HepG2 (cell line): Measurements from ENCODE around the gene PKP4. TPM values are rescaled to one million over a fixed set of nuclear protein-coding genes. Genes with fewer than 3 reads are reported as not detected.

Experiments
- AGO1 ChIP-seq: fragments of 200-400 bp; formaldehyde crosslinking; IDR thresholded peaks from 2 replicates; pipeline ENCODE4 v1.6.1; 2017; ENCODE audit warnings: mild to moderate bottlenecking, low read depth, low read length, moderate library complexity; ENCODE audit not compliant: poor library complexity, severe bottlenecking
- PAF1 ChIP-seq: IDR thresholded peaks from 2 replicates; pipeline ENCODE4 v1.6.1; 2016; ENCODE audit warnings: missing genetic modification reagents, missing compliant biosample characterization
- PCBP2 ChIP-seq: fragments of 200-400 bp; formaldehyde crosslinking; optimal IDR thresholded peaks from 2 replicates; pipeline ENCODE3; 2018; ENCODE audit warnings: low read length, low read depth; ENCODE audit not compliant: poor library complexity, severe bottlenecking
- ZNF317 ChIP-seq: sonication (generic); formaldehyde crosslinking; IDR thresholded peaks from 2 replicates; pipeline ENCODE4 v1.5.0; 2020; ENCODE audit warnings: mild to moderate bottlenecking, missing genetic modification reagents
- ZNF761 ChIP-seq: sonication (generic); formaldehyde crosslinking; conservative IDR thresholded peaks from 2 replicates; pipeline ENCODE4 v1.4.0; 2020; ENCODE audit warnings: mild to moderate bottlenecking, missing genetic modification reagents
- ZNF850 ChIP-seq: sonication (generic); formaldehyde crosslinking; conservative IDR thresholded peaks from 2 replicates; pipeline ENCODE4 v1.9.0; 2021; ENCODE audit warnings: mild to moderate bottlenecking, missing genetic modification reagents
- polyA plus RNA-seq, 8 experiments: library from polyadenylated mRNA; depleted of rRNA in 3 of 8; stranded (reverse) in 7 of 8; unstranded in 1 of 8; fragments of >200 nt; fragmentation: Illumina TruSeq in 4 of 8; extraction: Trizol in 4 of 8; gene quantifications; 2 replicates each; pipeline versions ENCODE4 v1.2.1 to v1.2.3, GENCODE V29; 2011 to 2016; ENCODE audit warnings: low read depth in 4 of 8, missing spikeins in 1 of 8, mixed read lengths in 1 of 8; ENCODE audit not compliant: insufficient read depth in 1 of 8
- total RNA-seq, 5 experiments: library from RNA; depleted of rRNA; stranded (reverse); fragments of >200 nt; fragmentation: Illumina TruSeq; extraction: Trizol; gene quantifications; 2 replicates each; pipeline ENCODE4 v1.2.3, GENCODE V29; 2016; ENCODE audit warnings: low read depth in 1 of 5
- TF ChIP-seq, protein P1 (sequence below): sonication (generic); formaldehyde crosslinking; IDR thresholded peaks from 2 replicates; pipeline ENCODE4 v1.8.0; 2022; ENCODE audit warnings: mild to moderate bottlenecking, missing genetic modification reagents, moderate library complexity
- TF ChIP-seq, protein P2 (sequence below): sonication (generic); formaldehyde crosslinking; IDR thresholded peaks from 2 replicates; pipeline ENCODE4 v1.4.0; 2020; ENCODE audit warnings: missing genetic modification reagents, mild to moderate bottlenecking, borderline replicate concordance
- TF ChIP-seq, protein P3 (sequence below): sonication (generic); formaldehyde crosslinking; IDR thresholded peaks from 2 replicates; pipeline ENCODE4 v1.5.0; 2020; ENCODE audit warnings: missing genetic modification reagents
- TF ChIP-seq, protein P4 (sequence below), 2 experiments: fragments of 450-650 bp in 1 of 2; sonication (generic) in 1 of 2; formaldehyde crosslinking in 1 of 2; IDR thresholded peaks; 2 replicates each; pipeline versions ENCODE4 v1.6.1 to v1.8.0; 2016 to 2022; ENCODE audit warnings: antibody characterized with exemption in 1 of 2, mild to moderate bottlenecking in 1 of 2, missing genetic modification reagents in 1 of 2
- TF ChIP-seq, protein P5 (sequence below): sonication (generic); formaldehyde crosslinking; IDR thresholded peaks from 2 replicates; pipeline ENCODE4 v1.4.0; 2020; ENCODE audit warnings: missing genetic modification reagents

PKP4 gene
- total and polyA plus RNA-seq, 2 of the 13 experiments (the other 11 are each of a cell fraction or from before 2014, with no cell fraction given): 80.9 to 90.5 TPM

DNA sequence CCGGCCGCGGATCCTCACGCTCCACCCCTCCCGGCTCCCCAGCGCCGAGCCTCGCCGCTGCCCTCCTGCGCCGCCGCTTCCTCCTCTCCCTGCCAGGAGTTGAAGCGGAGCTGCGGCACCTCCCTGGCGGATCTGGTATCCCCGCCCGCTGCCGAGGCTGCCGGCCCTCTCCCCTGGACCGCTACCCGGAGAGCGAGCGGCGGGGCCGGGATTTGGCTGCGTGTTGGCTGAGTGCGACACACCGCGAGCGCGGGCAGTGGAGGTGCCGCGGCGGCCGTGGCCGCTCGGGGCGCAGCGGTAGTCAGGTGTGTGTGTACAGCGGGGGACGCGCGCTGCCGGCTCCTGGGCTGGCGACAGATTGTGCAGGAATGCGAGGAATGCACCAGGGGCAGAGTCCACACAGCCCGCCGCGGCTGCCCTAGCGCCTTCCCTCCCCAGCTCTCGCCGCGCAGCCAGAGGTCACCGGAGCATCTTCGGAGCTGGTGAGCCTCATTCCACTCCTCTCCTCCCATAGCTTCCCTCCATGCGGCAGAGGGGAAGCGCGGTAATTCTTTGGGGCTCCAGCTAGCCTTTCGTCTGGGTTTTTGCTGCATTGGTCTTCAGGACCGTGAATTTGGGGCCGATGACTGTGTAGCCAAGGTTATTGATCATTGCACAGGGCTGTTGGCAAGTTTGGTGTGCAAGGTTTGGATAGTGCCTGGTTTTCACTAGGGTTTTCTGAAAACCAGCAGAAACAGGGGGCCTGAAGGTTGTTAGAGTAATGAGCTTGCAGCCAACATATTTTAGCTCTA, 1.3 kb downstream of the PKP4 start (continued):
- TF ChIP-seq AGO1 (peak; percentile 10), PAF1 (0 out of 2 replicates have a peak, but pooled peaks have one; percentile 65), ZNF317 (peak; percentile 85; the same call in 1 of the 2 replicates), ZNF850 (0 out of 2 replicates have a peak, but pooled peaks have one; percentile 90), ZNF761 (CRISPR knock-in tag) (peak; percentile 93), PCBP2 (no peak)
- TF ChIP-seq, protein P1, sequence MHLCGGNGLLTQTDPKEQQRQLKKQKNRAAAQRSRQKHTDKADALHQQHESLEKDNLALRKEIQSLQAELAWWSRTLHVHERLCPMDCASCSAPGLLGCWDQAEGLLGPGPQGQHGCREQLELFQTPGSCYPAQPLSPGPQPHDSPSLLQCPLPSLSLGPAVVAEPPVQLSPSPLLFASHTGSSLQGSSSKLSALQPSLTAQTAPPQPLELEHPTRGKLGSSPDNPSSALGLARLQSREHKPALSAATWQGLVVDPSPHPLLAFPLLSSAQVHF (CRISPR knock-in tag): peak; percentile 98
- TF ChIP-seq, protein P2, sequence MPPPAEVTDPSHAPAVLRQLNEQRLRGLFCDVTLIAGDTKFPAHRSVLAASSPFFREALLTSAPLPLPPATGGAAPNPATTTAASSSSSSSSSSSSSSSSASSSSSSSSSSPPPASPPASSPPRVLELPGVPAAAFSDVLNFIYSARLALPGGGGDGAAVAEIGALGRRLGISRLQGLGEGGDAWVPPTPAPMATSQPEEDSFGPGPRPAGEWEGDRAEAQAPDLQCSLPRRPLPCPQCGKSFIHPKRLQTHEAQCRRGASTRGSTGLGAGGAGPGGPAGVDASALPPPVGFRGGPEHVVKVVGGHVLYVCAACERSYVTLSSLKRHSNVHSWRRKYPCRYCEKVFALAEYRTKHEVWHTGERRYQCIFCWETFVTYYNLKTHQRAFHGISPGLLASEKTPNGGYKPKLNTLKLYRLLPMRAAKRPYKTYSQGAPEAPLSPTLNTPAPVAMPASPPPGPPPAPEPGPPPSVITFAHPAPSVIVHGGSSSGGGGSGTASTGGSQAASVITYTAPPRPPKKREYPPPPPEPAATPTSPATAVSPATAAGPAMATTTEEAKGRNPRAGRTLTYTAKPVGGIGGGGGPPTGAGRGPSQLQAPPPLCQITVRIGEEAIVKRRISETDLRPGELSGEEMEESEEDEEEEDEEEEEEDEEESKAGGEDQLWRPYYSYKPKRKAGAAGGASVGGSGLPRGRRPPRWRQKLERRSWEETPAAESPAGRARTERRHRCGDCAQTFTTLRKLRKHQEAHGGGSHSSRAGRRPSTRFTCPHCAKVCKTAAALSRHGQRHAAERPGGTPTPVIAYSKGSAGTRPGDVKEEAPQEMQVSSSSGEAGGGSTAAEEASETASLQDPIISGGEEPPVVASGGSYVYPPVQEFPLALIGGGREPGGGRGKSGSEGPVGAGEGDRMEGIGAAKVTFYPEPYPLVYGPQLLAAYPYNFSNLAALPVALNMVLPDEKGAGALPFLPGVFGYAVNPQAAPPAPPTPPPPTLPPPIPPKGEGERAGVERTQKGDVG (CRISPR knock-in tag): peak; percentile 99
- TF ChIP-seq, protein P3, sequence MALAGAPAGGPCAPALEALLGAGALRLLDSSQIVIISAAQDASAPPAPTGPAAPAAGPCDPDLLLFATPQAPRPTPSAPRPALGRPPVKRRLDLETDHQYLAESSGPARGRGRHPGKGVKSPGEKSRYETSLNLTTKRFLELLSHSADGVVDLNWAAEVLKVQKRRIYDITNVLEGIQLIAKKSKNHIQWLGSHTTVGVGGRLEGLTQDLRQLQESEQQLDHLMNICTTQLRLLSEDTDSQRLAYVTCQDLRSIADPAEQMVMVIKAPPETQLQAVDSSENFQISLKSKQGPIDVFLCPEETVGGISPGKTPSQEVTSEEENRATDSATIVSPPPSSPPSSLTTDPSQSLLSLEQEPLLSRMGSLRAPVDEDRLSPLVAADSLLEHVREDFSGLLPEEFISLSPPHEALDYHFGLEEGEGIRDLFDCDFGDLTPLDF (CRISPR knock-in tag): peak; percentile 92
- TF ChIP-seq, protein P4, sequence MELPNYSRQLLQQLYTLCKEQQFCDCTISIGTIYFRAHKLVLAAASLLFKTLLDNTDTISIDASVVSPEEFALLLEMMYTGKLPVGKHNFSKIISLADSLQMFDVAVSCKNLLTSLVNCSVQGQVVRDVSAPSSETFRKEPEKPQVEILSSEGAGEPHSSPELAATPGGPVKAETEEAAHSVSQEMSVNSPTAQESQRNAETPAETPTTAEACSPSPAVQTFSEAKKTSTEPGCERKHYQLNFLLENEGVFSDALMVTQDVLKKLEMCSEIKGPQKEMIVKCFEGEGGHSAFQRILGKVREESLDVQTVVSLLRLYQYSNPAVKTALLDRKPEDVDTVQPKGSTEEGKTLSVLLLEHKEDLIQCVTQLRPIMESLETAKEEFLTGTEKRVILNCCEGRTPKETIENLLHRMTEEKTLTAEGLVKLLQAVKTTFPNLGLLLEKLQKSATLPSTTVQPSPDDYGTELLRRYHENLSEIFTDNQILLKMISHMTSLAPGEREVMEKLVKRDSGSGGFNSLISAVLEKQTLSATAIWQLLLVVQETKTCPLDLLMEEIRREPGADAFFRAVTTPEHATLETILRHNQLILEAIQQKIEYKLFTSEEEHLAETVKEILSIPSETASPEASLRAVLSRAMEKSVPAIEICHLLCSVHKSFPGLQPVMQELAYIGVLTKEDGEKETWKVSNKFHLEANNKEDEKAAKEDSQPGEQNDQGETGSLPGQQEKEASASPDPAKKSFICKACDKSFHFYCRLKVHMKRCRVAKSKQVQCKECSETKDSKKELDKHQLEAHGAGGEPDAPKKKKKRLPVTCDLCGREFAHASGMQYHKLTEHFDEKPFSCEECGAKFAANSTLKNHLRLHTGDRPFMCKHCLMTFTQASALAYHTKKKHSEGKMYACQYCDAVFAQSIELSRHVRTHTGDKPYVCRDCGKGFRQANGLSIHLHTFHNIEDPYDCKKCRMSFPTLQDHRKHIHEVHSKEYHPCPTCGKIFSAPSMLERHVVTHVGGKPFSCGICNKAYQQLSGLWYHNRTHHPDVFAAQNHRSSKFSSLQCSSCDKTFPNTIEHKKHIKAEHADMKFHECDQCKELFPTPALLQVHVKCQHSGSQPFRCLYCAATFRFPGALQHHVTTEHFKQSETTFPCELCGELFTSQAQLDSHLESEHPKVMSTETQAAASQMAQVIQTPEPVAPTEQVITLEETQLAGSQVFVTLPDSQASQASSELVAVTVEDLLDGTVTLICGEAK (IDR thresholded peaks at IDR 0.05): no peak
- TF ChIP-seq, protein P4 (CRISPR knock-in tag; IDR thresholded peaks at IDR 0.05): peak; percentile 89
- TF ChIP-seq, protein P5, sequence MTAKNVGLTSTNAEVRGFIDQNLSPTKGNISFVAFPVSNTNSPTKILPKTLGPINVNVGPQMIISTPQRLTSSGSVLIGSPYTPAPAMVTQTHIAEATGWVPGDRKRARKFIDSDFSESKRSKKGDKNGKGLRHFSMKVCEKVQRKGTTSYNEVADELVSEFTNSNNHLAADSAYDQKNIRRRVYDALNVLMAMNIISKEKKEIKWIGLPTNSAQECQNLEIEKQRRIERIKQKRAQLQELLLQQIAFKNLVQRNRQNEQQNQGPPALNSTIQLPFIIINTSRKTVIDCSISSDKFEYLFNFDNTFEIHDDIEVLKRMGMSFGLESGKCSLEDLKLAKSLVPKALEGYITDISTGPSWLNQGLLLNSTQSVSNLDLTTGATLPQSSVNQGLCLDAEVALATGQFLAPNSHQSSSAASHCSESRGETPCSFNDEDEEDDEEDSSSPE: peak; percentile 89
